Tibial artery (tissue), 4 donors: ENCODE measurements around the gene FNDC3B.

Experiments
- DNase-seq, 2 donors: peaks; one replicate each; pipeline ENCODE4 v3.0.0-alpha.2; 2019
- H3K27ac ChIP-seq, 2 donors: fragments of 200-600 bp; sonication (generic) in 1 of 2; 1 replicate in 1 of 2; 2 replicates in 1 of 2; pipeline ENCODE4 v1.5.1; 2018 to 2019; ENCODE audit warnings: mild to moderate bottlenecking in 1 of 2
- H3K27me3 ChIP-seq, 2 donors: fragments of 200-600 bp; sonication (generic) in 1 of 2; one replicate each; pipeline versions ENCODE4 v1.5.1 to v1.6.0; 2016 to 2019
- H3K36me3 ChIP-seq, 3 donors: fragments of 200-600 bp; sonication (generic) in 2 of 3; one replicate each; pipeline ENCODE4 v1.5.1; 2016 to 2019; ENCODE audit warnings: mild to moderate bottlenecking in 2 of 3
- H3K4me1 ChIP-seq, 4 donors: fragments of 200-600 bp; sonication (generic) in 2 of 4; 1 replicate in 3 of 4; 2 replicates in 1 of 4; pipeline ENCODE4 v1.5.1; 2016 to 2019
- H3K4me3 ChIP-seq, 2 donors: fragments of 200-600 bp; sonication (generic) in 1 of 2; 1 replicate in 1 of 2; 2 replicates in 1 of 2; pipeline ENCODE4 v1.5.1; 2018 to 2019; ENCODE audit warnings: mild to moderate bottlenecking in 2 of 2
- H3K9me3 ChIP-seq, 3 donors: fragments of 200-600 bp; sonication (generic) in 1 of 3; one replicate each; pipeline ENCODE4 v1.5.1; 2016 to 2019
- CTCF ChIP-seq, 2 experiments: fragments of 200-600 bp in 1 of 2; fragments of 450-650 bp in 1 of 2; IDR thresholded peaks; one replicate each; pipeline ENCODE4 v1.5.1; 2017 to 2019; ENCODE audit warnings: antibody characterized with exemption in 2 of 2, mild to moderate bottlenecking in 1 of 2, moderate library complexity in 1 of 2
- intact Hi-C: fragments of 100-400 bp; cut with DNase I; formaldehyde crosslinking; loops from one replicate; pipeline ENCODE4 v1.15.0; 2023; ENCODE audit warnings: low total_unique reads

The FNDC3B gene

GRCh38 chr3:172275586-172275985 is 236.2 kb downstream of the FNDC3B start:
- Histone ChIP-seq H3K9me3 (no peaks in the 10 kb centered on the region), H3K4me1 (peaks cover 0 to 69% (median 21%) of the 10 kb centered on the region in 4 donors), H3K27ac (no peak overlapping the region), H3K36me3 (no peaks in the 10 kb centered on the region), H3K4me3 (no peak overlapping the region), H3K27me3 (no peaks in the 10 kb centered on the region)
- DNase-seq, result no peak
- no peak for TF ChIP-seq CTCF (IDR thresholded peaks at IDR 0.05)
- intact Hi-C loops, result no loop called here

- DNase-seq, result no peak
- TF ChIP-seq CTCF (IDR thresholded peaks at IDR 0.05), result no peak
- Histone ChIP-seq H3K4me3 (no peak overlapping the region), H3K27me3 (no peaks in the 10 kb centered on the region), H3K9me3 (no peaks in the 10 kb centered on the region), H3K4me1 (peaks cover 0 to 74% (median 21%) of the 10 kb centered on the region in 4 donors), H3K36me3 (no peaks in the 10 kb centered on the region), H3K27ac (no peak overlapping the region)
- intact Hi-C loops, result no loop called here
Measured at GRCh38 chr3:172276103-172276502, 236.7 kb downstream of the FNDC3B start.

DNA sequence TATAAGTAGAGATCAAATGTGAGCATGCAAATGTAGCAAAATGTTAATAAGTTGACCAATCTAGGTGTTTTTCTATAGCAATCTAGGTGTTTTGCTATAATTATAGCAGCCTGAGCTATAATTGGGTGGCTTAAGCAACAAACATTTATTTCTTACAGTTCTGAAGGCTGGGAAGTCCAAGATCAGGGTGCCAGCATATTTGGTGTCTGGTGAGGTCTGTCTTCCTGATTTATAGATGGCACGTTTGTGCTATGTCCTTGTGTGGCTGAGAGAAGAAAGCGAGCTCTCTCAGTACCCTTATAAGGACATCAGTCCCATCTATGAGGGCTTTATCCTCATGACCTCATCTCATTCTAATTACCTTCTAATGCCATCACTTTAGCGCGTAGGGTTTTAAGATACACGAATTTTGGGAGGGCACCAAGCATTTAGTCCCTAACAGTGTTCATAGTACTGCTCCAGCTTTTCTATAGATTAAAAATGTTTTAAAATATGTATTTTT is 237.8 kb downstream of the FNDC3B start:
- intact Hi-C loops, result no loop called here
- Histone ChIP-seq H3K27me3 (no peaks in the 10 kb centered on the region), H3K4me3 (no peak overlapping the region), H3K9me3 (no peaks in the 10 kb centered on the region), H3K27ac (peak overlapping the region in 1 of 2 donors; percentile 50), H3K4me1 (peaks cover 0 to 74% (median 23%) of the 10 kb centered on the region in 4 donors), H3K36me3 (no peaks in the 10 kb centered on the region)
- no peak for DNase-seq
- TF ChIP-seq CTCF (IDR thresholded peaks at IDR 0.05), result no peak

DNA sequence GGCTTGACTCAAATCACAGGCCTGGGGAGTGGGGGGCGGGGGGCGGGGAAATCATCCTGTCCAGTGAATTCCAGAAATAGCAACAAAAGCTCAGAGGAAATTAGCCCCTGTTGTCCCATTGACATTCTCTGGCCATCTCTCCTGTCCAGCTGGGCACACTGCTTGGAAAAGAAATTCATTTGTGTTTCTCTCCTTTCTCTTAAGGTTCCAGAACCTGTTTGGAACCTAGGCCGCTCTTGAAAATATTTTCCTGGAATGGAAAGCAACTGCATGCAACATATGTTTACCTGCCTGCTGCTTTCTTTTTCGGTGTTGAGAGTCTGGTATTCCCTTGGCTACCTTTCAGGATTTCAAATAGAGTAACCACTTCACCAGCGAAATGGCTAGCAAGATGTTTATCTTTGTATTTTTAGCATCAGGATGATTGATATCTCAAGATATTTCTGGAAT is 239.8 kb downstream of the FNDC3B start:
- Histone ChIP-seq H3K4me1 (peaks cover 0 to 73% (median 31%) of the 10 kb centered on the region in 4 donors), H3K27ac (peak overlapping the region; percentile 50 to 63), H3K4me3 (no peak overlapping the region), H3K36me3 (no peaks in the 10 kb centered on the region), H3K27me3 (no peaks in the 10 kb centered on the region), H3K9me3 (no peaks in the 10 kb centered on the region)
- no peak for DNase-seq
- no peak for TF ChIP-seq CTCF (IDR thresholded peaks at IDR 0.05)
- intact Hi-C loops, result loop anchor here (2.0 kb wide), 1 partner anchor 50 kb away; no protein-coding TSS in a partner anchor

DNA sequence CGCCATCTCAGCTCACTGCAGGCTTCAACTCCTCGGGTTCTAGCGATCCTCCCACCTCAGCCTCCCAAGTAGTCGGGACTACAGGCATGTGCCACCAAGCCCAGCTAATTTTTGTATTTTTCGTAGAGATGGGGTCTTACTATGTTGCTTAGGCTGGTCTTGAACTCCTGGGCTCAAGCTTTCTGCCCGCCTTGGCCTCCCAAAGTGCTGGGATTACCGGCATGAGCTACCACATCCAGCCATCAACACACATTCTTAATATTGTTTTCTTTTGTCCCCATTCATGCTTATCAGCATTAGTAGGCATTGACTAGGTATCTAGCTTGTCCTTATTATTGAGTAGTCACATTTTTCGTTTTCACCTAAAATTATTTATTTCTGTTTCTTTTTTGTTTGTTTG is 240.6 kb downstream of the FNDC3B start:
- Histone ChIP-seq H3K27me3 (no peaks in the 10 kb centered on the region), H3K36me3 (no peaks in the 10 kb centered on the region), H3K4me3 (no peak overlapping the region), H3K4me1 (peaks cover 0 to 79% (median 36%) of the 10 kb centered on the region in 4 donors), H3K27ac (peak overlapping the region; percentile 50 to 63), H3K9me3 (no peaks in the 10 kb centered on the region)
- no peak for DNase-seq
- TF ChIP-seq CTCF (IDR thresholded peaks at IDR 0.05), result no peak
- intact Hi-C loops, result loop anchor here (2.0 kb wide), 1 partner anchor 49 kb away; no protein-coding TSS in a partner anchor
